ENCODE data around the gene PTBP2.
"Not testable (repeated sequence)": the region's sequence is repeated elsewhere in the genome, so short reads cannot be mapped to it uniquely, and the experiment has no call there.

The PTBP2 gene

GRCh38 chr1:96730574-96731298 is 9.2 kb downstream of the PTBP2 start:
- no peak for DNase-seq

- DNase-seq = no peak
Measured at GRCh38 chr1:96741335-96741734, 19.8 kb downstream of the PTBP2 start.

GRCh38 chr1:96746440-96747420 is 25.1 kb downstream of the PTBP2 start:
- DNase-seq = no peak

- no peak for DNase-seq
Measured at GRCh38 chr1:96747565-96747964, 26.0 kb downstream of the PTBP2 start.

- no peak for DNase-seq
Measured at GRCh38 chr1:96748078-96748477, 26.5 kb downstream of the PTBP2 start.

- DNase-seq = no peak
Measured at GRCh38 chr1:96749618-96750017, 28.0 kb downstream of the PTBP2 start.

GRCh38 chr1:96752394-96752793 is 30.8 kb downstream of the PTBP2 start:
- DNase-seq = no peak

- no peak for DNase-seq
Measured at GRCh38 chr1:96756789-96757188, 35.2 kb downstream of the PTBP2 start.

- not testable (repeated sequence) for DNase-seq
Measured at GRCh38 chr1:96762586-96762985, 41.0 kb downstream of the PTBP2 start.

GRCh38 chr1:96763514-96763913 is 41.9 kb downstream of the PTBP2 start:
- DNase-seq = no peak

GRCh38 chr1:96764469-96764868 is 42.9 kb downstream of the PTBP2 start:
- no peak for DNase-seq

- DNase-seq = no peak
Measured at GRCh38 chr1:96771847-96772246, 50.3 kb downstream of the PTBP2 start.

GRCh38 chr1:96772349-96772748 is 50.8 kb downstream of the PTBP2 start:
- DNase-seq = no peak

- no peak for DNase-seq
Measured at GRCh38 chr1:96772972-96773371, 51.4 kb downstream of the PTBP2 start.

GRCh38 chr1:96782206-96782605 is 60.6 kb downstream of the PTBP2 start:
- no peak for DNase-seq

GRCh38 chr1:96782856-96783255 is 61.3 kb downstream of the PTBP2 start:
- DNase-seq = no peak

GRCh38 chr1:96790599-96790998 is 69.0 kb downstream of the PTBP2 start:
- no peak for DNase-seq

GRCh38 chr1:96792220-96792619 is 70.6 kb downstream of the PTBP2 start:
- no peak for DNase-seq

- not testable (repeated sequence) for DNase-seq
Measured at GRCh38 chr1:96801696-96802095, 80.1 kb downstream of the PTBP2 start.

- DNase-seq = no peak
Measured at GRCh38 chr1:96804648-96805047, 83.1 kb downstream of the PTBP2 start.

GRCh38 chr1:96808191-96808590 is 86.6 kb downstream of the PTBP2 start:
- peak; percentile 14 for DNase-seq

GRCh38 chr1:96815914-96816313 is 94.3 kb downstream of the PTBP2 start:
- DNase-seq = no peak

GRCh38 chr1:96820107-96820506 is 98.5 kb downstream of the PTBP2 start:
- DNase-seq = no peak

GRCh38 chr1:96820671-96821070 is 99.1 kb downstream of the PTBP2 start:
- no peak for DNase-seq

Measured in NCI-H1105 (cell line).